Esophagus muscularis mucosa (tissue), 4 donors: Measurements from ENCODE around the gene TBC1D9B. TPM values are rescaled to one million over a fixed set of nuclear protein-coding genes. Genes with fewer than 3 reads are reported as not detected.
"Not testable (repeated sequence)": the region's sequence is repeated elsewhere in the genome, so short reads cannot be mapped to it uniquely, and the experiment has no call there.

Source experiments
- DNase-seq: peaks from one replicate; pipeline ENCODE4 v3.0.0-alpha.2; 2017; ENCODE audit errors: extremely low spot score
- H3K27ac ChIP-seq, 4 donors: fragments of 200-600 bp; sonication (generic); replicated peaks in 1 of 4; 1 replicate in 3 of 4; 2 replicates in 1 of 4; pipeline ENCODE4 v1.5.1; 2016 to 2019; ENCODE audit warnings: mild to moderate bottlenecking in 1 of 4
- H3K27me3 ChIP-seq, 4 donors: fragments of 200-600 bp; sonication (generic); one replicate each; pipeline versions ENCODE4 v1.5.1 to v1.6.0; 2016 to 2019
- H3K36me3 ChIP-seq, 4 donors: fragments of 200-600 bp; sonication (generic); one replicate each; pipeline ENCODE4 v1.5.1; 2016 to 2019
- H3K4me1 ChIP-seq, 4 donors: fragments of 200-600 bp; sonication (generic); one replicate each; pipeline ENCODE4 v1.5.1; 2016 to 2019
- H3K4me3 ChIP-seq, 4 donors: fragments of 200-600 bp; sonication (generic); 1 replicate in 2 of 4; 2 replicates in 2 of 4; pipeline ENCODE4 v1.5.1; 2016 to 2019; ENCODE audit warnings: mild to moderate bottlenecking in 4 of 4, moderate library complexity in 1 of 4
- H3K9me3 ChIP-seq, 4 donors: fragments of 200-600 bp; sonication (generic); 1 replicate in 3 of 4; 2 replicates in 1 of 4; pipeline ENCODE4 v1.5.1; 2016 to 2019
- CTCF ChIP-seq, 3 experiments: fragments of 200-600 bp in 2 of 3; fragments of 450-650 bp in 1 of 3; sonication (generic) in 2 of 3; IDR thresholded peaks; one replicate each; pipeline ENCODE4 v1.5.1; 2017 to 2019; ENCODE audit warnings: antibody characterized with exemption in 3 of 3, mild to moderate bottlenecking in 2 of 3, moderate library complexity in 1 of 3
- EP300 ChIP-seq: sonication (generic); formaldehyde crosslinking; IDR thresholded peaks from one replicate; pipeline ENCODE4 v1.6.1; 2017; ENCODE audit warnings: antibody characterized with exemption
- POLR2A ChIP-seq: fragments of 450-650 bp; IDR thresholded peaks from one replicate; pipeline ENCODE4 v1.6.1; 2017; ENCODE audit warnings: antibody characterized with exemption, moderate library complexity, mild to moderate bottlenecking, low read depth
- POLR2AphosphoS5 ChIP-seq, 2 donors: sonication (generic); formaldehyde crosslinking; IDR thresholded peaks; one replicate each; pipeline ENCODE4 v1.6.1; 2017; ENCODE audit warnings: antibody characterized with exemption in 2 of 2
- WGBS: methylation state at CpG from one replicate; pipeline ENCODE4 v1.1.5; 2018; 5-methylcytosine and 5-hydroxymethylcytosine counted together
- intact Hi-C: fragments of 100-400 bp; cut with DNase I; formaldehyde crosslinking; loops from one replicate; pipeline ENCODE4 v1.15.1; 2023
- total RNA-seq, 4 donors: library from RNA; depleted of rRNA; stranded (reverse); fragments of >200 nt; gene quantifications; one replicate each; pipeline versions ENCODE4 v1.1.0 to v1.2.1, GENCODE V29; 2016

Gene TBC1D9B
- total RNA-seq, 4 donors from 2014 or later: 80.2 to 229 (median 143) TPM

GRCh38 chr5:179836225-179837019, 71.3 kb downstream of the TBC1D9B start:
- peak overlapping the region; percentile 23 to 55 (median 33) for H3K27ac ChIP-seq

GRCh38 chr5:179834871-179835270, 72.8 kb downstream of the TBC1D9B start:
- 95% methylated on average over 25 of the region's 28 CpGs for WGBS
- DNase-seq: not testable (repeated sequence)
- peaks cover 74 to 96% (median 91%) of the 10 kb centered on the region in 4 donors for H3K36me3 ChIP-seq

More at GRCh38 chr5:179836225-179837019, 71.3 kb downstream of the TBC1D9B start:
- 69% methylated on average over 15 of the region's 19 CpGs for WGBS
- TF ChIP-seq POLR2A (no peak), POLR2AphosphoS5 (IDR thresholded peaks at IDR 0.05) (peak in 1 of 2 donors; percentile 45)
- H3K4me3 ChIP-seq: no peak overlapping the region
- peaks cover 65 to 96% (median 91%) of the 10 kb centered on the region in 4 donors for H3K36me3 ChIP-seq
- no peaks in the 10 kb centered on the region for H3K9me3 ChIP-seq
- DNase-seq: no peak
- intact Hi-C loops: no loop called here
- H3K27me3 ChIP-seq: no peaks in the 10 kb centered on the region
- peaks cover 6 to 30% (median 19%) of the 10 kb centered on the region in 4 donors for H3K4me1 ChIP-seq

DNA sequence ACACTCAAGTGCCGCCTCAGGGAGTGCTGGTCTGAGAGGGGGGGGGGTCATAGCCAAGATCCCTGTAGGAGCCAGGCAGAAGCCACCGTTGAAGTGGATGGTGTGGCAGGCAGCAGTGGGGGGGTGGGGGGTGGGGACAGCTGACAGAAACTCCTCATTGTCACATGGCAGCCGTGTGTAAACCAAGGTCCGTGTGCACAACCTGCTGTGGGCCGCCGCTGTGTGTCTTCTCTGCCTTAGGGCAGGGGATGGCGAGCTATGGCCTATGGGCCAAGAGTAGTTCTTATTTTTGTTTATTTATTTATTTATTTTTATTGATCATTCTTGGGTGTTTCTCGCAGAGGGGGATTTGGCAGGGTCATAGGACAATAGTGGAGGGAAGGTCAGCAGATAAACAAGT, 73.6 kb downstream of the TBC1D9B start:
- DNase-seq: no peak
- peaks cover 82 to 96% (median 92%) of the 10 kb centered on the region in 4 donors for H3K36me3 ChIP-seq

More at GRCh38 chr5:179834871-179835270, 72.8 kb downstream of the TBC1D9B start:
- peaks cover 9 to 30% (median 21%) of the 10 kb centered on the region in 4 donors for H3K4me1 ChIP-seq
- H3K4me3 ChIP-seq, intact Hi-C loops, H3K27me3 ChIP-seq, H3K9me3 ChIP-seq, H3K27ac ChIP-seq: not testable (repeated sequence)

DNA sequence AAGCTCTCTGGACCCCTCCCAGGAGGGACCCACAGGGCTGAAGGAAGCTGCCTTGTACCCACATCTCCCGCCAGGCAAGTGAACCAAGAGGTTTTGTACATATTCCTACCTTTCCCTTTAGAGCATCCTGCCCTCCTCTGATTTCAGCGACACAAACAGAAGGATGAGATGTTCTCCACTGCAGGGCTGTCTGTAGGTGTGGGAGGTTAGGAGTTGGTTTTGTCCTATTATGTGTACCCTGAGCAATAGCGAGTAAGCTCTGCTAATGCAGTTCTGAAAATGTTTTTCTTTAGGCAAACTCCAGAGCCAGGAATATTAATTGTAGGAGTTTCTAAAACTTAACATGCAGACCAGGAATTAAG, 74.0 kb downstream of the TBC1D9B start:
- Histone ChIP-seq H3K36me3 (peaks cover 84 to 98% (median 95%) of the 10 kb centered on the region in 4 donors), H3K27ac (peak overlapping the region in 1 of 4 donors; percentile 12)
- TF ChIP-seq EP300 (no peak), POLR2A (no peak), POLR2AphosphoS5 (IDR thresholded peaks at IDR 0.05) (no peak), CTCF (IDR thresholded peaks at IDR 0.05) (no peak)

More for the DNA sequence above, 73.6 kb downstream of the TBC1D9B start:
- WGBS: 84% methylated on average over 8 of the region's 8 CpGs
- Histone ChIP-seq H3K4me3 (no peak overlapping the region), H3K27me3 (no peaks in the 10 kb centered on the region), H3K27ac (no peak overlapping the region), H3K9me3 (no peaks in the 10 kb centered on the region), H3K4me1 (peaks cover 9 to 30% (median 23%) of the 10 kb centered on the region in 4 donors)
- no peak for TF ChIP-seq POLR2A
- no peak for TF ChIP-seq CTCF (IDR thresholded peaks at IDR 0.05)
- TF ChIP-seq EP300: no peak
- TF ChIP-seq POLR2AphosphoS5 (IDR thresholded peaks at IDR 0.05): no peak
- intact Hi-C loops: no loop called here

GRCh38 chr5:179833056-179833708, 74.5 kb downstream of the TBC1D9B start:
- peaks cover 13 to 33% (median 30%) of the 10 kb centered on the region in 4 donors for H3K4me1 ChIP-seq
- intact Hi-C loops: no loop called here
- H3K4me3 ChIP-seq: no peak overlapping the region
- TF ChIP-seq EP300 (no peak), CTCF (IDR thresholded peaks at IDR 0.05) (no peak), POLR2AphosphoS5 (IDR thresholded peaks at IDR 0.05) (no peak), POLR2A (no peak)
- H3K36me3 ChIP-seq: peaks cover 84 to 98% (median 95%) of the 10 kb centered on the region in 4 donors
- WGBS: 84% methylated on average over 9 of the region's 23 CpGs
- DNase-seq: no peak
- H3K27ac ChIP-seq: peak overlapping the region in 1 of 4 donors; percentile 12
- H3K9me3 ChIP-seq: no peaks in the 10 kb centered on the region
- H3K27me3 ChIP-seq: no peaks in the 10 kb centered on the region

More for the DNA sequence above, 74.0 kb downstream of the TBC1D9B start:
- Histone ChIP-seq H3K27me3 (no peaks in the 10 kb centered on the region), H3K9me3 (no peaks in the 10 kb centered on the region), H3K4me3 (no peak overlapping the region), H3K4me1 (peaks cover 9 to 30% (median 27%) of the 10 kb centered on the region in 4 donors)
- DNase-seq: no peak
- intact Hi-C loops: no loop called here
- WGBS: 94% methylated on average over 3 of the region's 3 CpGs
